MV-4-11 (cell line): ENCODE results near the gene MYO1H.
"Not testable (repeated sequence)": the region's sequence is repeated elsewhere in the genome, so short reads cannot be mapped to it uniquely, and the experiment has no call there.

Experiments used
- DNase-seq: peaks from one replicate; lab custom pipeline; 2025; lab: John Stamatoyannopoulos, UW

MYO1H gene

DNA sequence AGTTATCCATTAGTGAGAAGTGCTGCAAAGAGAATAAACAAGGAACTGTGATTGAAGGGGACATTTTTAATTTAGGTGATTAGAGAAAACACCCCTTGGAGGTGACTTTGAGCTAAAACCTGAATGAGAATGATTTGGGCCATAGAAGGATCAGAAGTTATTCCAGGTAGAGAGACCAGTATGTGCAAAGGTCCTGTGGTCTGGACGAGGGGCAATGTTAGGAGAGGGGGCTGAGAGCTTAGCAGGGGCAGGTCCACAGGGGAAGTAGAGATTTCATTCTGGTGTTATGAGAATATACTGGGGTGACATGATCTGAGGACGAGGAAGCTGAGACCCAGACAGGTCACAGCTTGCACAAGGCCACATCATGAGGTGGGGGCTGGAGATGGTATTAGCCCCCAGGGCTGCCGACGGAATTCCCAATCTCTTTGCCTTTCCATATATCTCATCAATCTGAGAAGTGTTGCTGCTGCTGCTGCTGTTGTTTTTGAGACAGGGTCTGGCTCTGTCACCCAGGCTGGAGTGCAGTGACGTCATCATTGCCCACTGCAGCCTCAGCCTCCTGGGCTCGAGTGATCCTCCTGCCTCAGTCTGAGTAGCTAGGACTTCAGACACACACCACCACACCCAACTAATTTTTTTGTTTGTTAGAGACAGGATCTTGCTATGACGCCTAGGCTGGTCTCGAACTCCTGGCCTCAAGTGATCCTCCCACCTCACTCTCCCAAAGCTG, 73.8 kb downstream of the MYO1H start:
- DNase-seq = no peak

DNA sequence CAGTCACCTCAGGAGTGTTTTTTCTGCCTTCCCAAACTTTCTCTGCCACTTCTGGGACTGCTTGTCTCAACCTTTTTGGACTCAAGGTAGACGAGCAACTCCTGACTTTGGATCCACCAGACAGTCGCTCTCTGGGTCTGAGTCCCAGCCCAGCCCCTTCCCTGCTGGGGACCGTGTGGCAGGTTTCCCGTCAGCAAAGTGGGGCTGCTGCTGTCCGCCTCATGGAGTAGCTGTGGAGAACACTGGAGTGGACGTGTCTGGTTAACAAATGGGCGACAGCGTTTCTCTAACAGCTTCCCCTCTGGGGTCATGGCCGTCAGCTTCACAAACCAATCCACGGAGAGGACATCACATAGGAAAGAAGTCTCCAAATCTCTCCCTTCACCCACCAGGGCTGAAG, 74.6 kb downstream of the MYO1H start:
- DNase-seq = no peak

- peak; percentile 73 for DNase-seq
These were observed 75.7 kb downstream of the MYO1H start for GRCh38 chr12:109423392-109423791.

- DNase-seq = peak; percentile 72
These were observed 80.4 kb downstream of the MYO1H start for GRCh38 chr12:109428037-109428629.

GRCh38 chr12:109428804-109429203, 81.1 kb downstream of the MYO1H start:
- DNase-seq = not testable (repeated sequence)

- no peak for DNase-seq
These were observed 82.5 kb downstream of the MYO1H start for GRCh38 chr12:109430244-109430643.

- DNase-seq = no peak
These were observed 84.7 kb downstream of the MYO1H start for GRCh38 chr12:109432431-109432830.

- DNase-seq = peak; percentile 63
These were observed 85.2 kb downstream of the MYO1H start for GRCh38 chr12:109432842-109433304.

- DNase-seq = no peak
These were observed 85.9 kb downstream of the MYO1H start for GRCh38 chr12:109433618-109434017.

GRCh38 chr12:109434582-109434981, 86.9 kb downstream of the MYO1H start:
- no peak for DNase-seq

DNA sequence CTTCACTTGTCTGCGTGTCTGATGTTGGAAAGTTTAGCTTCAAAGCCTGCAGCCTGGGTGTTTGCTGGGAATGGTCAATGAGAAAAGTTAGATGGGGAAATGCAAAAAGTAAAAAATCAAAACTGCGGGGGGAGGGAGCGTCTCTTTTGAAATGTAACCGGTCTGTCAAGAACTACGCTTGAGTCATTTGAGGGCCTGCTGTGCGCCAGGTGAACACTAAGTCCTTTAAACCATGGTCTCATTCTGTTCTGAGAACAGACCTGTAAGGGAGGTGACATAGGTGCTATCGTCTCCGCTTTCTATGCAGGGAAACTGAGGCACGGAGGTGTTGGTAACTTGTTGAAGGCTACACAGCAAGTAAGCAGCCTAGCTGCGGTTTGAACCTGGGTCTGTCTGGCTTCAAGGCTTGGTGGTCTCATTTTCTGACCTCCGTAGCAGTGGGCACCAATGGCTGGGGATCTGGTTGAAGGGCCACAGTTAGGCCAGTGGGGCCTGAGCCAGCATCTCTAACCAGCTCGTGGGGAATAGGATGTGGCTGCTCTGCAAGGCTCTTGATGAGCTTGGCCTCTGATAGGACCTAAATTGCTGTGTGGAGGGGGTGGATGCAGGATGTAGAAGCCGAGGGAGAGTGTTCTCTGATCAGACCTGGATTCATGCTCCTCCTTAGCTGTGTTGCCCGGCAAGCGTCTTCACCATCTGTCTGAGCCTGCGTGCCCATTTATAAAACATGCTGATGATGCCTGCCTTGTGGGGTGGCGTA, 87.9 kb downstream of the MYO1H start:
- no peak for DNase-seq

GRCh38 chr12:109436188-109436560, 88.5 kb downstream of the MYO1H start:
- DNase-seq = no peak

DNA sequence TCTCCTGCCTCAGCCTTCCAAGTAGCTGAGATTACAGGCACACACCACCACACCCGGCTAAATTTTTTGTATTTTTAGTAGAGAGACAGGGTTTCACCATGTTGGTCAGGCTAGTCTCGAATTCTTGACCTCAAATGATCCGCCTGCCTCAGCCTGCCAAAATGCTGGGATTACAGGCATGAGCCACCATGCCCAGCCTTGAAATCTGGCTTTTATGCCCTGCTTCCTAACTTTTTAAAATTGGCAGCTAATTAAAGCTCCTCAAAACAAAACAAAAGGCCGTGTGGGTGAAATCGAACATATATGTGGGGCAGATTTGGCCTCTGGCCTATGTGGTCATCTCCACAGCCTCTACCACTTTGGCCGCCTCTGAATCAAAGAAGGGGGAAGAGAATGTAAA, 91.5 kb downstream of the MYO1H start:
- DNase-seq = no peak

DNA sequence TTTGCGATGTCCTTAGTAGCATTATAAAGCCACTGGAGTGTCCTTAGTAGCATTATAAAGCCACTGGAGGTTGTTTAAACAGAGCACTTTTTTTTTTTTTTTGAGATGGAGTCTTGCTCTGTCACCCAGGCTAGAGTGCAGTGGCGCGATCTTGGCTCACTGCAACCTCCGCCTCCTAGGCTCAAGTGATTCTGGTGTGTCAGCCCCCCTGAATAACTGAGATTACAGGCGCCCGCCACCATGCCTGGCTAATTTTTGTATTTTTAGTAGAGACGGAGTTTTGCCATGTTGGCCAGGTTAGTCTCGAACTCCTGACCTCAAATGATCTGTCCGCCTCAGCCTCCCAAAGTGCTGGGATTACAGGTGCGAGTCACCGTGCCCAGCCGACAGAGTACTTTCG, 92.3 kb downstream of the MYO1H start:
- DNase-seq = not testable (repeated sequence)

- DNase-seq = no peak
These were observed 93.3 kb downstream of the MYO1H start for GRCh38 chr12:109440851-109441490.

DNA sequence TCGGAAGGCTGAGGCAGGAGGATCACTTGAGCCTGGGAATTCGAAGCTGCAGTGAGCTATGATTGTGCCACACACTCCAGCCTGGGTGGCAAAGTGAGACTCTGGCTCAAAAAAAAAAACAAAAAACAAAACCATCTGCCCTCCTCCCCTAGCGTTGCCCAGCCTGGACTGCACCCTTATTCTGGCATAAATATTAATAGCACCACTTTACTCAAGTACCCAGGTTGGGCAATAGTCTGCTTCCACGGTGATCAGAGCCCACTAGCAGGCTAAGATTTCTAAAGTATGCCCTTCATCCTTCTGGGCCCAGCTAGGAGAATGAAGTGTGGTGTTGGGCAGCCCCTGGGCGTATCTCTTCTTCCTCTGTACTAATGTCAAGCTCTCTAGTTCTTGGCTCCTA, 96.1 kb downstream of the MYO1H start:
- no peak for DNase-seq

DNA sequence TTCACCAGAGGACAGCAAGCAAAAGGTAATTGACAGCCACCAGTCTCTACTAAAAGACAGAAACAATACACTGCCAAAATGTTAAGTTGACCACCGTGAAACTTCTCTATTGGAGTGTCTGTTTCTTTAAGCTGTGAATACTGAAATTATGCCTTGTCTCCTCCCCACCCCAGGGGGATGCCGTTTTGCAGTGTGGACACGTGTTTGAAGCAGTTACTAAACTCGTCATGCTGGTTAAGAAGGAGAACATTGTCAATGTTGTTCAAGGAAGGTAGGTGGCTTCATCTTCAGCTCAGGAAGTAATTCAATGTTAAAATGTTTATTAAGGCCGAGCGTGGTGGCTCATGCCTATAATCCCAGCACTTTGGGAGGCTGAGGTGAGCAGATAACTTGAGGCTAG, 96.6 kb downstream of the MYO1H start:
- no peak for DNase-seq

DNA sequence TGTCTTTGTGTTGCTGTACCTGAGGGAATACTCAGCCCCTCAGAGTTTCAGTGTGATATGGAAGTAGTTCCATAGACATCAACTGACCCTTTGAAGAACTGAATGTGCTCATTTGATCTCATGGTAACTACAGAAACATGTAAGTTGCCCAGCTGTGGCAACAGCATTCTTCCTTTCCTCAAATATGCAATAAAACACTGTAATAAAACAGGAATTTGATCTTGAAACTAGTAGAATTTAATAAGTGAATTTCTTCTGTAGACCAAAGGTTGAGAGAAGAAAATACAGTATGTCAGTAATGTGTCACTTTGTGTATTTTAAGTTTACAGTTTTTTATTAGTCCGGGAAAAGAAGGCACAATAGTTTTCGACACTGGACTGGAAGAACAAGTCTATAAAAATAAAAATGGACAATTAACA, 97.5 kb downstream of the MYO1H start:
- no peak for DNase-seq

DNA sequence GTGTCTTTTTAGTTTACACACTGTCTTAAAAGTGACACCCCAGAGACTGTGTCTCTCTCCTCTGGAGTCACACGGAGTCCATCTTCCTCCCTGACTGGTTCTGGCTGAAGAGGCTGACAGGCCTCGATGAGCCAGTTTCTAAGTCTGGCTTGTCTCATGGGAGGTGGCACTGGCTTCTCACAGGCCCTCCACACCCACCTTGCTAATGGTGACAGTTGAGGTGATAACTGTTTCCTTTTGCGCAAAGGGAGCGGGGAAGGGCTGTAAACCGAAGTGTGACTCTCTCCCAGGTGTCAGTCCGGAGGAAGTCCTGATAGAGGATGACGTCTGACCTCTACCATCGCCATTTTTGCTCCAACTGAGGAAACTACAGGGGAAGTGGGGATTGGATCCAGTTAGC, 99.2 kb downstream of the MYO1H start:
- no peak for DNase-seq

GRCh38 chr12:109447482-109447881, 99.8 kb downstream of the MYO1H start:
- no peak for DNase-seq

GRCh38 chr12:109448272-109448671, 100.6 kb downstream of the MYO1H start:
- DNase-seq = no peak

GRCh38 chr12:109448707-109449390, 101.1 kb downstream of the MYO1H start:
- no peak for DNase-seq
